HAP-1 (cell line): ENCODE results near the gene ADAT3.

Experiments
- DNase-seq, 2 experiments: peaks; one replicate each; pipeline ENCODE4 v3.0.0-alpha.2; 2016 to 2020; ENCODE audit warnings: low spot score in 2 of 2
- H3K27me3 ChIP-seq: fragments of 250-450 bp; sonication (Bioruptor Pico); 2 replicates; pipeline ENCODE4 v1.5.1; 2020; ENCODE audit warnings: low read depth, mild to moderate bottlenecking, moderate library complexity
- H3K36me3 ChIP-seq: fragments of 250-450 bp; sonication (Bioruptor Pico); replicated peaks from 2 replicates; pipeline ENCODE4 v1.5.1; 2020; ENCODE audit warnings: mild to moderate bottlenecking
- H3K4me1 ChIP-seq: fragments of 250-450 bp; sonication (Bioruptor Pico); 2 replicates; pipeline ENCODE4 v1.5.1; 2020; ENCODE audit warnings: mild to moderate bottlenecking
- H3K4me3 ChIP-seq: fragments of 250-450 bp; sonication (Bioruptor Pico); 2 replicates; pipeline ENCODE4 v1.5.1; 2020; ENCODE audit warnings: mild to moderate bottlenecking, moderate library complexity
- H3K9me3 ChIP-seq: fragments of 250-450 bp; sonication (Bioruptor Pico); 2 replicates; pipeline ENCODE4 v1.5.1; 2020; ENCODE audit warnings: mild to moderate bottlenecking, moderate library complexity
- in situ Hi-C: fragments of 300-500 bp; cut with MboI; formaldehyde crosslinking; loops from 3 replicates; pipeline ENCODE4 v1.14.3; 2020; ENCODE audit warnings: low sequenced_read_pairs, inconsistent platforms, mixed read lengths

The ADAT3 gene

DNA sequence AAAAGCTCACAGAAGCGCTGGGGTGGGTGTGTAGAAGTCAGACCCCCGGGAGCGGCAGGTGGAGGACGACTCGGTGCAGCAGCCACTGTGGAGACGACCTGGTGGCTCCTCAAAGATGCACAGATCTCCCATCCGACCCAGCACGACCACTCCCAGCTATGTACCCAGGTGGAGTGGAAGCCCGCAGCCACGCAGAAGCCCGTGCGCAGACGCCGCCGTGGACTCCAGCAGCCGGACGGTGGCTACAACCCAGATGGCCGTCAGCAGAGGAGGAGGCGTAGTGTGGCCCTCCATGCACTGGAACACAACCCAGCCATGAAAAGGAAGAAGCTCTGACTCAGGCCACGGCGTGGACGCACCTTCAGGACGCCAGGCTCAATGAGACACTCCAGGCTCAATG, 57.5 kb downstream of the ADAT3 start:
- Histone ChIP-seq H3K9me3 (no peaks in the 10 kb centered on the region), H3K36me3 (peaks cover 4% of the 10 kb centered on the region; the same call in 1 of the 2 replicates), H3K27me3 (no peaks in the 10 kb centered on the region), H3K4me1 (no peaks in the 10 kb centered on the region), H3K4me3 (no peak overlapping the region)
- no peak for DNase-seq
- in situ Hi-C loops, result no loop called here
